ENCODE measurements around the gene ALAS2. TPM values are rescaled to one million over a fixed set of nuclear protein-coding genes. Genes with fewer than 3 reads are reported as not detected.

The ALAS2 gene
- total RNA-seq, 1 donor from 2014 or later = 0.51 TPM

Other genes with a start within 250 kb of the ALAS2 start
- gene ITIH6, start 232.7 kb downstream of the ALAS2 start, total RNA-seq = not detected
- gene MAGED2, start 223.2 kb downstream of the ALAS2 start, total RNA-seq = 66.5 TPM
- gene TRO, start 110.2 kb downstream of the ALAS2 start, total RNA-seq = 1.6 TPM
- 0.16 TPM for gene PFKFB1, start 36.8 kb downstream of the ALAS2 start, total RNA-seq
- gene APEX2, start 30.6 kb downstream of the ALAS2 start, total RNA-seq = 7.0 TPM
- not detected for gene PAGE2B, start 44.1 kb upstream of the ALAS2 start, total RNA-seq
- not detected for gene PAGE2, start 58.0 kb upstream of the ALAS2 start, total RNA-seq
- gene PAGE5, start 189.4 kb upstream of the ALAS2 start, total RNA-seq = not detected
- gene PAGE3, start 233.9 kb upstream of the ALAS2 start, total RNA-seq = not detected